Prostate gland (tissue), 2 donors: Measurements from ENCODE around the gene COX5A.

Source experiments
- CTCF ChIP-seq, 4 experiments: fragments of 200-600 bp in 2 of 4; fragments of 450-650 bp in 2 of 4; sonication (generic) in 2 of 4; IDR thresholded peaks; 1 replicate in 3 of 4; 2 replicates in 1 of 4; pipeline ENCODE4 v1.5.1; 2016 to 2019; ENCODE audit warnings: antibody characterized with exemption in 4 of 4, mild to moderate bottlenecking in 2 of 4, moderate library complexity in 2 of 4
- POLR2A ChIP-seq: fragments of 450-650 bp; IDR thresholded peaks from one replicate; pipeline ENCODE4 v1.6.1; 2016; ENCODE audit warnings: antibody characterized with exemption, mild to moderate bottlenecking
- POLR2AphosphoS5 ChIP-seq: sonication (generic); formaldehyde crosslinking; IDR thresholded peaks from one replicate; pipeline ENCODE4 v1.6.1; 2017; ENCODE audit warnings: antibody characterized with exemption

DNA sequence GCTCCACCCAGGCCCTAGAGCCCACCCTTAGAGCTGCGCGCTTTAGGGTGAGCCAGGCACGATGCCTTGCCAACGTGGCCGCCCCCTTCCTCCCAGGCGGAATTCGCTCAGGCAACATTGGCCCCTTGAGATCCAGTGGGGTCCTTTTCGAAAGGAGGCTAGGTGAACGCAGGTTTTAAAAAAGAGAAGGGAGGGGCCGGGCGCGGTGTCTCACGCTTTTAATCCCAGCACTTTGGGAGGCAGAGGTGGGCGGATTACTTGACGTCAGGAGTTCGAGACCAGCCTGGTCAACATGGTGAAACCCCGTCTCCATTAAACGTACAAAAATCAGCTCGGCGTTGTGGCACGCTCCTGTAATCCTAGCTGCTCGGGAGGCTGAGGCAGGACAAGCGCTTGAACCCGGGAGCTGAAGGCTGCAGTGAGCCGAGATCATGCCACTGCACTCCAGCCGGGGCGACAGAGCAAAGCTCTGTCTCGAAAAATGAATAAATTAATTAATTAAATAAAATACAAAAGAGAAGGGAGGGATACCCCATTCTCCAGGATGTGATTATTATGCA lies 19.7 kb upstream of the COX5A start:
- no peak for TF ChIP-seq CTCF (IDR thresholded peaks at IDR 0.05)
- no peak for TF ChIP-seq POLR2A
- TF ChIP-seq POLR2AphosphoS5: no peak
